Lower lobe of right lung (tissue), 2 donors: ENCODE results near the gene VAV2. TPM values are rescaled to one million over a fixed set of nuclear protein-coding genes. Genes with fewer than 3 reads are reported as not detected.
A peak's percentile ranks its signal among the peaks of the same experiment; 100 is the strongest.

ENCODE experiments used
- ATAC-seq, 2 donors: fragments of 200-7000 bp; cut with Tn5 transposase; one replicate each; pipeline ENCODE4 v1.9.1; 2020 to 2022; ENCODE audit warnings: mild to moderate bottlenecking in 2 of 2, moderate library complexity in 2 of 2
- DNase-seq: peaks from one replicate; pipeline ENCODE4 v3.0.0-alpha.2; 2020
- H3K27ac ChIP-seq: fragments of 200-600 bp; one replicate; pipeline ENCODE4 v1.8.0; 2022
- H3K27me3 ChIP-seq: fragments of 200-600 bp; one replicate; pipeline ENCODE4 v1.8.0; 2022; ENCODE audit warnings: low read depth
- H3K36me3 ChIP-seq: fragments of 200-600 bp; one replicate; pipeline ENCODE4 v1.8.0; 2022; ENCODE audit warnings: mild to moderate bottlenecking
- H3K4me1 ChIP-seq: fragments of 200-600 bp; one replicate; pipeline ENCODE4 v1.8.0; 2022
- H3K4me3 ChIP-seq: fragments of 200-600 bp; one replicate; pipeline ENCODE4 v1.8.0; 2022; ENCODE audit warnings: mild to moderate bottlenecking
- H3K9me3 ChIP-seq: fragments of 200-600 bp; one replicate; pipeline ENCODE4 v1.8.0; 2022
- intact Hi-C: fragments of 100-400 bp; cut with DNase I; formaldehyde crosslinking; loops from one replicate; pipeline ENCODE4 v1.11.0; 2022
- total RNA-seq: library from RNA; stranded (reverse); fragmentation: NEBNext Ultra II Directional; extraction: Animal tissue kit (Norgen Biotek cat#: 25700); gene quantifications from one replicate; pipeline ENCODE4 v1.2.1, GENCODE V29; 2021
- TF ChIP-seq, protein P1 (sequence below): fragments of 200-600 bp; IDR thresholded peaks from one replicate; pipeline ENCODE4 v1.8.0; 2022; ENCODE audit warnings: antibody characterized with exemption, mild to moderate bottlenecking
- donor health status: DM: no; HTN: yes; CAD: no; lungs with severe emphysema.

The VAV2 gene
- total RNA-seq, 1 donor from 2014 or later = 26.9 TPM

DNA sequence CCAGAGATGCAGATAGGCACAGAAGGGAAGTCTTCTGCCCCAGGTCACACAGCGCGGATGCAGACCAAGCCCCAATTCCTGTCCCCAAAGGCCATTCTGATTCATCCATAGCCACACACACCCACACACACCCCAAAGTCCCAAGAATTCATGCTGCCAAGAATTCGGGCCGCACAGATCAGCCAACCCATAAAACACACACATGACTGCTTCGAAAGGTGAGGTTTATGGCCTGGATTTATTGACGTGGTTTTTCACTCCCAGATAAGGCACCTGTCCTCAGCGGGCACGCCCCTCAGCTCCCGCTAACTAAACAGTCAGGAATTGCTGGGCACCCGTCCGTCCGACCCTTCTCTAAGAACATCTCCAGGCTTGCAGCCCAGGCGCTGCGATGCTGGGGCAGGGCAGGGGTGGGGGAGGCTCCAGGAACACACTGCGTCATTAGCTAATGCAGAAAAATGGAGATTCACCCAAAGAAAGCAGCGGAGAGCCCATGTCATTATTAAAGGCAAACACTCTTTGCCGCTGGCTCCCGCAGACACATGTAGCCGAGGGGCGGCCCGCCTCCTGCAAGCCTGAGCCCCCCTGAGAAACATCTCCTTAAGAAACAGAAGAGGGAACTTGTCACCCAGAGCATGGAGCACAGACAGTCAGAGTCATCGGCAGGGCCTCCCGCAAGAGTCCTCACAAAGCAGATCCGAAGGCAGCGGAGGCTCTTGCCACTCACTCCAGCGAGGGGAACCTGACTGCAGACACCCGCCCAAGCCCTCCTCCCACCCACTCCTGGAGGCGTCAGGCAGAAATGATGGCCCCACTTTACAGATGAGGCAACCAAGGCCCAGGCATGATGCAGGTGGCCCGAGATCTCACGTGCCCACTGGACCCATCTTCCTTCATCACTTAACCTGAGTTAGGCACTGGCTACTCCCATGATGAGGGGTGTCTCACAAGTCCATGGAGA lies 19.9 kb downstream of the VAV2 start:
- Histone ChIP-seq H3K36me3 (no peaks in the 10 kb centered on the region), H3K27me3 (no peaks in the 10 kb centered on the region), H3K4me1 (peaks cover 5% of the 10 kb centered on the region), H3K4me3 (no peak overlapping the region), H3K9me3 (no peaks in the 10 kb centered on the region), H3K27ac (no peak overlapping the region)
- intact Hi-C loops = no loop called here
- TF ChIP-seq, protein P1, sequence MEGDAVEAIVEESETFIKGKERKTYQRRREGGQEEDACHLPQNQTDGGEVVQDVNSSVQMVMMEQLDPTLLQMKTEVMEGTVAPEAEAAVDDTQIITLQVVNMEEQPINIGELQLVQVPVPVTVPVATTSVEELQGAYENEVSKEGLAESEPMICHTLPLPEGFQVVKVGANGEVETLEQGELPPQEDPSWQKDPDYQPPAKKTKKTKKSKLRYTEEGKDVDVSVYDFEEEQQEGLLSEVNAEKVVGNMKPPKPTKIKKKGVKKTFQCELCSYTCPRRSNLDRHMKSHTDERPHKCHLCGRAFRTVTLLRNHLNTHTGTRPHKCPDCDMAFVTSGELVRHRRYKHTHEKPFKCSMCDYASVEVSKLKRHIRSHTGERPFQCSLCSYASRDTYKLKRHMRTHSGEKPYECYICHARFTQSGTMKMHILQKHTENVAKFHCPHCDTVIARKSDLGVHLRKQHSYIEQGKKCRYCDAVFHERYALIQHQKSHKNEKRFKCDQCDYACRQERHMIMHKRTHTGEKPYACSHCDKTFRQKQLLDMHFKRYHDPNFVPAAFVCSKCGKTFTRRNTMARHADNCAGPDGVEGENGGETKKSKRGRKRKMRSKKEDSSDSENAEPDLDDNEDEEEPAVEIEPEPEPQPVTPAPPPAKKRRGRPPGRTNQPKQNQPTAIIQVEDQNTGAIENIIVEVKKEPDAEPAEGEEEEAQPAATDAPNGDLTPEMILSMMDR = no peak
- ATAC-seq = no peak
- peak; percentile 34 for DNase-seq

DNA sequence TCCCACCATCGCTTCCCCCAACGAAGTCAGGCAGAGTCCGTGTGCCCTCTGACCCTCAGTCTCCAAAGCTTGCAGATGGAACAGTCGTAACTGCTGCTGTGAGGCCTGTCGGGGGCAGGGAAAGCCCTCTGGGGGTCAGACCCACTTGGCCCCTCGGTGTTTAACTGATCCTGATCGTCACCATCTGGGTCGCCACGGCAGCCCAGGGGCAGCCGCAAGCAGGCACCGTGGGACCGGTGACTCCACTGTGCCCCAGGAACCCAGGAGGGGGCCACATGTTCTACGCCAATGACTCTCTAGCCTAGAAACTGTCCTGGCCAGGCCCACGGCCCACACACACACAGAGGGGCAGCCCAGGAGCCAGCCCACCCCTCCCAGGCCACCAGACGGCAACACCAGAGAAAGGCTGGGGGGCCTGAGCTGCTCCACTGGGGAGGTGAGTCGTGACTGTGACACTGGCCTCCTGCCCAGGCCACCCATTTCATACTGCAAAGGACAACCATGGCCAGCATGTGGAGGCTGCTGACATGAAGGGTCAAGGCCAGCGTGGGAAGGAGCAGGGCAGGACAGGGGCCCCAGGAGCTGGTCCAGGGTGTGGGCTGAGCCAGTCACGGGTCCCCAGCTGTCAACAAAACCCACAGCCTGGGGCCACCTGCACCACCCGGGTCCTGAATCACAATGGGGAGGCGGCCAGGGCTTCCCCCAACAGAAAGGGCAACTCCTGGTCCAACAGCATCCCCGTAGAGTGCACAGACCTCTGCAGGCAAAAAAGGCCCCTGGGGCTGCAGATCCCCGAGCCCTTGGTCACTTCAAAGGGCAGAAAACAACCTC lies 20.8 kb downstream of the VAV2 start:
- Histone ChIP-seq H3K27ac (no peak overlapping the region), H3K9me3 (no peaks in the 10 kb centered on the region), H3K4me3 (no peak overlapping the region), H3K4me1 (peaks cover 11% of the 10 kb centered on the region), H3K27me3 (no peaks in the 10 kb centered on the region), H3K36me3 (no peaks in the 10 kb centered on the region)
- intact Hi-C loops = no loop called here
- DNase-seq (peak; percentile 33), ATAC-seq (no peak)
- TF ChIP-seq, protein P1 = no peak

DNA sequence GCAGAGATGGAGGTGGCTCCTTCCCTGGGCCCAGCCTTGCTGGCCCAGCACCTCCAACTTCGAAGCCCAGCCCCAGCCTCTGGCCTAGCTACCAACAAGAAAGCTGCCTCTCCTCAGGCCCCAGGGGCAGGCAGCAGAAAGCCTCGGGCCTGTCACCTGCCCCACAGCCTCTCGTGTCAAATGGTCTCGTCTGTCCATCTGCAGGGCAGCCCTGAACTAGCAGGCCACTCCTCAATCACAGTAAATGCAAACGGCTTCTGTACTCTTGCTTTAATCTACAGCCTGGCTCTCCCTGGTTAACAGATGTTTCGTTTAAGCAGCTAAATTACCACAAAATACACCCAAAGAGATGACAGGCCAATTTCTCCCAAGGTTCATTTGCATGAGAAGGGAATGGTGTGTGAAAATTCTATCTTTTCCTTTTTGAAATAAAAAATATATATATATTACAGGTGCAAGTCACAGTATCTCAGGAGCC lies 21.5 kb downstream of the VAV2 start:
- DNase-seq (peak; percentile 28), ATAC-seq (no peak)
- intact Hi-C loops = no loop called here
- H3K9me3 ChIP-seq = no peaks in the 10 kb centered on the region
- TF ChIP-seq, protein P1 = no peak
- H3K27me3 ChIP-seq = no peaks in the 10 kb centered on the region
- H3K4me3 ChIP-seq = no peak overlapping the region
- no peaks in the 10 kb centered on the region for H3K36me3 ChIP-seq
- no peak overlapping the region for H3K27ac ChIP-seq
- peaks cover 11% of the 10 kb centered on the region for H3K4me1 ChIP-seq

DNA sequence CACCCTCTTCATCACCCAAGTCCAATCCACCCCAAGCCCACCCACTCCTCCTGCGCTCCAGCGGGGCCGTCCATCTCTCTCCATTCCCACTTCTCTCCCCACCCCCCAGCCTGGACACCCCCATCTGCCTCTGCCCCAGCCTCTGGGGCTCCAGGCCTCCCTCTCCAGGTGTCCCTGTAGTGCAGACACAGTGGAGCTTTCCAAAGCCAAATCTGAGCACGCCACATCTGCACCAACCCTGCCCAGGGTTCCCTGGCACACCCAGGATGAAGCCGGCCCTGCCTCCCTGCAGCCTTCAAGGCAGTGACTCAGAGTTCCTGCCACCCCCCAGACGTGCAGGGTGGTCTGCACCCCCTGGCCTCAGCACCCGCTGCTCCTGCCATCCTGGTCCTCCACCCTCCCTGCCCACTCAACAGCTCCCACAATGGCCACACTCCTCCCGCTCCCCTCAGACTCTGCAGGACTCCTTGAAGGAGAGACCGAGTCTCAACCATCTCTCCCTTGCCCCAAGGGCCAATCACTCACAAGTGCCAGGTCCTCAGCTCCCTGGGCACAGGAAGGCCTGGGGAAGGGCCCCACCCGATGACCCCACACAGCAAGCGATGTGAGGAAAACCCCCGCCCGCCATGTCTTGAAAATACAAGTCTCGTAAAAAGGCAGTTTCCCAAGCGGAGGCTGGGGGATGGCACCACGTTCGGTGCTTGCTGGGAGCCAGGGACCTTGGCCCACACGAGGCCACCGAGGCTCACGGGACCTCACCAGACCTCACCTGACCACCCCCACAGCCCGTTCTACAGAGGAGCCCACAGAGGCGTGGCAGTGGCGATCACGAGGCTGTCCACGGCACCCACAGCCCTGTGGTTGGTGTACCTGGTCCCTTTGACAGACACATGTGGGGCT lies 22.2 kb downstream of the VAV2 start:
- Histone ChIP-seq H3K27ac (no peak overlapping the region), H3K36me3 (no peaks in the 10 kb centered on the region), H3K9me3 (peaks cover 1% of the 10 kb centered on the region), H3K4me3 (no peak overlapping the region), H3K4me1 (peaks cover 11% of the 10 kb centered on the region), H3K27me3 (no peaks in the 10 kb centered on the region)
- DNase-seq = peak; percentile 42
- peak in 1 of 2 donors; percentile 10 for ATAC-seq
- TF ChIP-seq, protein P1 = no peak
- intact Hi-C loops = no loop called here
